Endometrial microvascular endothelial cells (primary cell): ENCODE measurements around the gene FLVCR2. TPM values are rescaled to one million over a fixed set of nuclear protein-coding genes. Genes with fewer than 3 reads are reported as not detected.

Experiments used
- in situ Hi-C: cut with HindIII; loops from 2 replicates; pipeline ENCODE4 v1.10.0; 2017; ENCODE audit warnings: low sequenced_read_pairs, low pct_unique_long_range_greater_than_20kb; ENCODE audit errors: inconsistent ontology term
- total RNA-seq: library from RNA; depleted of rRNA; stranded (reverse); fragments of >200 nt; gene quantifications from one replicate; pipeline ENCODE4 v1.2.3, GENCODE V29; 2015; ENCODE audit errors: inconsistent ontology term

Gene FLVCR2
- total RNA-seq, 1 donor from 2014 or later, result 3.1 TPM

DNA sequence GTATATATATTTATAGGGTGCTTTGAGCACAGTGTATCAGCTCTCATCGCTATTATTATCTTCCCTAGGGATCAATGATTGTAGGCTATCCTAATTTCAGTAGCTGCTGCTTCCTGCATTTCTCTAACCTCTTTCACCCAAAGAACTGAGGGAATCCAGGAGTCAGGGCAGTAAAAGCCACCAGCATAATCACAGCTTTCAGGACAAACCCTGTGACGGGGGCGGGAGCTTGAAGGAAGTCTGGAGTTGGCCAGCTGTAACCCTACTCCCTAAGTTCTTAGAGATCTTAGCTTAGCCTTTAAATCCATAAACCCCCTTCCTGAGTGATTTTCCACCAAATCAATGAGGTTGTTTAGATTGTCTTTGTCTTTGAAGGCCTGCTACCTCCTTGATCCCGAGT, 33.7 kb downstream of the FLVCR2 start:
- in situ Hi-C loops, result no loop called here

DNA sequence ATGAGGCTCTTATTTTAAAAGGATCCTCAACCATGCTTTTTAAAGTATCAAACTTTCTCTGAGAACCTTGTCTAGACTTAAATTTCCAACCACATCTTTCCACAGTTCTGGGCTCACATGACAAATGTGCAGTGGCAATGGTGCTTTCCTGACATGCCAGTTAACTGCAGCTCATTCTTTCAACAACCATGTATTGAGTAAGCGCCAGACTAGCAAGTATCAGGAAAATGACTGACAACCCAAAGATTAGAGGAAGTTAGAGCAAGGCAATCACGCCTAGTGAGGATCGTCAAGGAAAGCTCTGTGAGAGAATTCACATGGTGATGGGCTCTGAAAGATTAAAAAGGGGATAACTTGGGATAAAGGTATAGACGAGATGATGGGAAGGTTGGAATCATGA, 35.8 kb downstream of the FLVCR2 start:
- in situ Hi-C loops, result no loop called here

DNA sequence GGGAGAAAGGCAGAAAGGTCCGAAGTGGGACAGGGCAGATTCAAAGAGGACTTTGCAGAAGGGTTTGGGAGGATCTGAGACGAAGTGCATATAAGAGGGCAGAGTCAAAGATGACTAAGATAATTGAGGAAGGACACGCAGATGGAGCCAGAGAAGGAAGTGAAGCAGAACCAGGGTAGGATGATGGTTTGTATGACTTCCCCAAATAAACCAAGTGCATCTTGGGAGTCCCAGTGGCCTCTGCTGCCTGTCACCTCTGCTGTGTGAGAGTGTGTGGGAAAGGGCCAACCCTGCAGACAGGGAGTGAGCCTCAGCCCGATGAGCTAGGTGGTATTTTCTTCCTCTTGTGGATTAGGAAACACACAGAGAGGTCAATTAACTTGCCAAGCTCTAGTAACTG, 36.8 kb downstream of the FLVCR2 start:
- in situ Hi-C loops, result no loop called here

DNA sequence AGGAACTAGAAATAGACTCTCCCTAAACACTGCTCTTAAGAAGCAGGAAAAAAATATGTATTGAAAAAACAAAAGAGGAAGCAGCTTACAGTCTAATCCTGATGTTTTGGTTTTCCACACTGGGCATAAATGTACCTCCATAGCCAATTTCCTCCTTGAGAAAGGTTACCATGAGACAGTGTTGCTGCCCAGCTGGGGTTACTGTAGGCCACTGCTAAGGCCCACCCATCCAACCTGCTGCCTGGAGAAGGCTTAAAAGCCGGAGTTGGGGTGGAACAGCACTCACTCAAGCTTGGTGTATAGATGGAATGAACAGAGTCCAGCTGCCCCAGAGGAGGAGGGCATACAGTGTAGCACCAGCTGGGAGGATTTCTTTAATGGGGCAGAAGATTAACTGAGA, 41.1 kb downstream of the FLVCR2 start:
- in situ Hi-C loops, result no loop called here

DNA sequence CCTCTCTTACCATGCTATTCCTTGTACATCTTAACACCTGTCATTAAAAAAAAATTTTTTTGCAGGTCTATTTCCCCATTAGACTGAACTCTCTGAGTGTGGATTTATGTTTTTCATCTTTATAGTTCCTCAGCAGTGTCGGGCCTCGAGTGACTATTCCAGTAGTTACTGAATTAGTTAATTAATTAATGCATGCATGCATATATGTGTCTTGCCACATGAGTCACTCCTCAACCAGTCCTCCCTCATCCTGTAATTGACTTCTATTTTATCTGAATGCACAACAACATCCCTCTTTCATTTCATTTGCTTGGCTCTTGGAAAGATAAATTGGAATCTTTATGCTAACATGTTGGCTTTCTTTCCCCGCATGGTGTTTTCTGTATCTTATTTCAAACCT, 46.6 kb downstream of the FLVCR2 start:
- in situ Hi-C loops, result no loop called here

DNA sequence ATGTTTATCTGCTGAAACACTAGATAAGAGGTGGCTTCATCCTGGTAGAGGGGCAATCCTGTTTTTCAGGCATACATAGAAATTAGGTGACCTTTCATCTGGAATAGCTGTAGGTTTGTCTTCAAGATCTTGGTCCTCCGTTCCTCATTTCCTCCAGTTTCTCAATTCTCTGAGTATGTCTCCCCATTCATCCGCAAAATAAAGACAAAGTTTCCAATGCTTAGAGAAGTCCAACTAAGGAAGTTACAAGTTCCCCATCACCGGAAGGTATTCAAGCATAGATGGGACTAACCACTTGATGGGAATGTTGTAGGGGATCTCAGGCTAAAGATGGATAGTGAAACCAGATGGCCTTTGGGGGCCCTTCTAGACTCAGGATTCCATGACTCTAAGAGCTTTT, 48.0 kb downstream of the FLVCR2 start:
- in situ Hi-C loops, result no loop called here

DNA sequence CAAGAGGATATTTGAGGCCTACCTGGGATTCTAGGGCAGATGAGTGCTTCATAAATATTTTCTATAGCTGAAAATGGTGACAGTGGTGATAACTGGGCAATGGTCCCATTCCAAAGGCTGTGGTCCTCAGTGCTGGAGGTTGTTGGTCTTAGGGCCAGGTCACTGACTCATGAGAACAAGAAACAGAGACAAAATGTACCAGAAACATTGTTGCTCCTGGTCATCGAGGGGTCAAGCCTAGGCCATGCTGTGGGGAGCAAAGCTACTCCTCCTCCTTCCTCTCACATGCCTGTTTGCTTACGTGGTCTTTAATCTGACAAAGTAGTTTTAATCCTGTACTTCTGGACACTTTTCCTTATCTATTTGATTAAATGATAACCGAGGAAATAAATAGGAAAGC, 48.4 kb downstream of the FLVCR2 start:
- in situ Hi-C loops, result no loop called here

DNA sequence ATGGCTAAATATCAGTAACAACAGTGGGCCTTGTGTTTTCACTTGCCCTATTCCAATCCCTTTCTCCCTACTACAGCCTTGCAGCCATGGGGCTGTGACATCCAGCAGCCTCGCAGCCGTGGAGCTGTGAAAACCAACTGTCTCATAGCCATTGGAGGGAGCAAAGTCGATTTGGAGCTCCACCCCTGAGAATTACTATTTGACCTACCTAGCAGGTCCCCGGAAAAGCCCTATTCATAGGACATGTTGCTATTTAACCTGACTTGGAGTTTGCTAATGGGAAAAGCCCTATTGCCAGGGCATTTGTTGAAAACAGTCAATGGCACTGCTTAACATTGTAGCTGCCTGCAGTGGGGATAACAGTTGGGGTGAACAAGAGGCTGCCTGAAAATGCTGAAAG, 49.0 kb downstream of the FLVCR2 start:
- in situ Hi-C loops, result no loop called here

DNA sequence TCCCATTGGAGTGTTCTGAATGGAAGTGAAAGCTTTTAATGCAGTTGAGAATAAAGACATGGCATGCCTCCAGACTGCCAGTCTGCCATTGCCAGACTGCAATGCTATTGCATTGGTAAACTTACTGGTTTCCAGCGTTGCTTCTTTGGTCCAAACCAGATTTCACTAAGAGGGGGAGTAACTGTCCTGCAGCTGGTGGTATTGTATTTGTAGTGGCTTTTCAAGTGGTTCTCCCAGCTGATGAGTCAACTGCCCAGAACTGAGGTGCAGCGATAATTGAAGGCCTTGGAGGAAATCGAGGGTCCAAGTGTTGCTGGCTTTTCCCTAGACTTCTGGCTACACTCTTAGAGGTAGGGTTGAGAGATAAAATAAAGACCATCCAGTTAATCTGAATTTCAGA, 50.4 kb downstream of the FLVCR2 start:
- in situ Hi-C loops, result no loop called here

DNA sequence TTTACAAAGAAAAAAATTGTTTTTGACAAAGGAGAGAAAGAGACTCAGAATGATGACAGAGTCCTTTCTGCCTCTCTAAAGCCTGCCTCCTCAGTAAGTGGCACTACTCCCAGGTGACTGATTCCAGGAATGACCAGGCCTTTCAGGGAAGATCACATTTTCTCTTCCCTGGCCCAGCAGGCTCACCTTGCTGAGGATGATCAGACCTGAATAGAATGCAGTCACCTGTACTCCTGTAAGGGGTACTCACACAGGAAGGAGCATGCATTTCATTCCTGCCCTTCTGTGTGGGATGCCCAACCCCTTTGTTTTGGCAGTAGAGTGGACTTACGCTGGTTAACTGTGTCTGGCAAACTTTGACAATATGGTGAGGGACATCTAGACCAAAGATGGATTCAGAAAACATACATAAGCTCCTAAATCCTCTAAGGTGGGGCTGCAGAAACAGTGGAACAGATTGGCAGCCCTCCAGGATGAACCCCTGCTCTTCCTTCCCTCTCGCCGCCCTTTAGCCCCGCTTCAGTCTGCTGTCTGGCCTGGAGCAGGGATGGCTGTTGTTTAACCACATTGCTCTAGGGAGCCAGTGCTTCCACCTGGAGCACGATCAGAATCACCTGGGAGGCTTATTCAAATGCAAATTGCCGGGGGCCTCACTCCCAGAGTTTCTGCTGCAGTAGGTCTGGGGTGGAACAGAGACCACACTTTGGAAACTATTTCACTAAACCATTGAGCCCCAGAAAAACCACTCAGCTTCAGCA, 52.5 kb downstream of the FLVCR2 start:
- in situ Hi-C loops, result no loop called here

DNA sequence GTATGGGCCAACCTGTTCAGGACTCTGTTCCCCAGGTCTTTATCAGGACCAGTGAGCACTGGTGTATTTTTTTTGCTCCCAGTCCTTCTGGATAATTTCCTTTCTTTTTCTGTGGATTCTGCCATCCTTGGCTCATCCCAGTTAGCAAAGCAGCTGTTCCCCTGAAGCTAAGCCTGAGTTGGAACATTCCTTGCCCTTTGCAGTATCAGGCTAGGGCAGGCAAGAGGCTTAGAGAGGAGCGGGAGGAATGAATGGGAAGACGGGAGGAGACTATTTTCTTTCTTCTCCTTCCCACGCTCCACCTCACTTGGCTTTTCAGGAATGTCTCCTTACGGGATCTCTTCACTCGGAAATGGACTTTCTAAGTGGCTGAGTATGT, 53.0 kb downstream of the FLVCR2 start:
- in situ Hi-C loops, result no loop called here

DNA sequence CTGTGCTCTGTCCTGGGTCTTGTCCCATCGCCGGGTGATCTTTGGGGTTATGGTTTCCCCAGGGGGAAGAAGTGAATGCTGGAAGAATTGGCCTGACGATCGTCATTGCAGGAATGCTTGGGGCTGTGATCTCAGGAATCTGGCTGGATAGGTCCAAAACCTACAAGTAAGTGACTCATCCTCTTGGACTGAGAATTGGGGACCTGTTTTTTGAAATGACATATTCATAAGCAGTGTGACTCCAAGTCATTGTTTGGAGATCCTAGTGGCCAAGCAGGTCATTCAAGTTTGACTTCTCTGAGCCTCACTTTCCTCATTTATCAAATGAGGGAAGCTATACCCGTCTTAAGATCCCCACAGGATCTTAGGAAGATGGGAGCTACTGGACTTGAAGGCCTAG, 56.4 kb downstream of the FLVCR2 start:
- in situ Hi-C loops, result no loop called here

DNA sequence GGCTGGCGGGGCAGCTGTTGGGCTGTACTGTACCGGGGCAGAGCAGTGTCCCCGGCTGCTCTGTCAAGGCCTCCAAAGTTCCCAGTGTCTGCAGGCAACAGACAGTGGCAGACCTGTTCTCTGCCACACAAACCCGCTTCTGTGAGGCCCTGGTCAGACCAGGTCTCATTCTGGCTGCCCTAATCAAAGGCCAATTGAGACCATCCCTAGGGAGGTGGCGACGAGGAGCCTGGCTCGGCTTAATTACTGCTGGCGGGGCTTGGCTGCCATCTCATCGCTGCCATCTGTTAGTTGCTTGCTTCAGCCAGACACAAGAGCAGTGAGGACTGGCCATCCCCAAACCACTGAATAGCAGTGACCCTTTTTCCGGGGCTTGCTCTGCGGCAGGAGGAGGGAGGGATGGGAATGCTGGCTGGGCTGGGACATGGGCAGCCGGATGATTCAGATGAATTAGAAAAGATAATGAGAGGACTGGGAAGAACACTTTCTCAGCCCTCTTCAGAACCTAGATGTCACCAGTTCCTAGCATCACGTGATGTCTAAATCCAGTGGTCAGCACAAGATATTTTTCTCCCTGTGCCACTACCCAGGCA, 57.8 kb downstream of the FLVCR2 start:
- in situ Hi-C loops, result no loop called here

DNA sequence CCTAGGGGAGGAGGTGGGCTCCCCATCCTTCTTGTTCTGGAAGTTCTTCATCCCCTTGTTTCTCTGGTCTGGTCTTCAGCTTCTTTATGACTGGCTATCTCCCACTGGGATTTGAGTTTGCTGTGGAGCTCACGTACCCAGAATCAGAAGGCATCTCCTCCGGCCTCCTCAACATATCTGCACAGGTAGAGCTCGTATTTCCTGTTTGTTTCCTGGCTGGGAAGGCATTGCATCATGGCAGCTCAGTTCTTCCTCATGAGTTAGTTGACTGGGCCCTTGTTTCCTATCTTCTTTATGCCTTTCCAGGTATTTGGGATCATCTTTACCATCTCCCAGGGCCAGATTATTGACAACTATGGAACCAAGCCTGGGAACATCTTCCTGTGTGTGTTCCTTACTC, 62.5 kb downstream of the FLVCR2 start:
- in situ Hi-C loops, result no loop called here

DNA sequence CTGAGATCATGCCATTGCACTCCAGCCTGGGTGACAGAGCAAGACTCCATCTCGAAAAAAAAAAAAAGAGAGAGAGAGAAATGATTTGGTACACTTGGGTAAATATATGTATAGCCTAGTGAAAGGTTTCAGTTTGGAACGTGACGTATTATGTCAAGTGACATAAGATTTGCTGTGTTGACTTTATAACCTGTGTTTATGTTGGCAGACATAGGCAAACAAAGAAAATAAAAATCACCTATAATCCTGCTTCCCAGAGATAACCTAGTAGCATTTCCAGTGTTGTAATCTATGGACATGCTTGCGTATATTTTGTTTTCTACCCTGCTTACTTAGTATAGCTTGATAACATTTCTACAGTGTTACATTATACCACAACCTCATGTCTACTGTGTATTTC, 65.6 kb downstream of the FLVCR2 start:
- in situ Hi-C loops, result no loop called here

DNA sequence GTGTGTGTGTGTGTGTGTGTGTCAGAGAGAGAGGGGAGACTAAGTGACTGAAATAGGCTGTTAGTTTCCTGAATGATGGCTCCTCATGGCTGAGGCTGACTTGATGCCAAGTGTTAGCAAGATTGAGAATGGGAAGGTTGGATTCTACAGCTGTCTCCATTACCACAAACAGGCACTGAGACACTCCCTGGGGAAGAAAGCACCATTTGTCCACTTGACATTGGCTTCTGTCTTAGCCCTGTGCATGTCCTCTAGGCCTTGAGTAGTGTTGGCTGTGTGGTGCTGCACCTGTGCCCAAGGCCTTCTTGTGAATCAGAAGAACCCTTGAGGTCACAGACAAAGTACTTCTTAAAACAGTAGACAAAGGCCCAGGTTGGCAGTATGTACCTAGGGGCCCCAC, 66.6 kb downstream of the FLVCR2 start:
- in situ Hi-C loops, result no loop called here

DNA sequence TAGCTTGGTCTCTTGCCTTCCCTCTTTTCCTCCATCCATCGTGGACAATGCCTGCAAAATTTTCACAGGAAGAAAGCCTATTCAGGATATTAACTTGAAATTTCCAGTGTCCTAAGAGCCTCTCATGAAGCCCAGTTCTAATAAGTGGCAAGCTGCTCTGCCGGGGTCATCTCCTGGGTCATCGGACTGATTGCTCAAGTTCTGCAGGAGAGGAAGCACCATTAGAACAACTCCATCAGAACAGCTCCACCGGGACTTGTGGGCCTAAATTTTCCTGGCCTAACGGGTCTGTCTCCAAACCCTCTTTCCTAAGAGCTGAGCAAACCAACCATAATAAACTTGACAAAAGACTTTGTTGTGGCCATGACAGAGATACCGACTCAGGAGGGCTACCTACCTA, 68.3 kb downstream of the FLVCR2 start:
- in situ Hi-C loops, result no loop called here

DNA sequence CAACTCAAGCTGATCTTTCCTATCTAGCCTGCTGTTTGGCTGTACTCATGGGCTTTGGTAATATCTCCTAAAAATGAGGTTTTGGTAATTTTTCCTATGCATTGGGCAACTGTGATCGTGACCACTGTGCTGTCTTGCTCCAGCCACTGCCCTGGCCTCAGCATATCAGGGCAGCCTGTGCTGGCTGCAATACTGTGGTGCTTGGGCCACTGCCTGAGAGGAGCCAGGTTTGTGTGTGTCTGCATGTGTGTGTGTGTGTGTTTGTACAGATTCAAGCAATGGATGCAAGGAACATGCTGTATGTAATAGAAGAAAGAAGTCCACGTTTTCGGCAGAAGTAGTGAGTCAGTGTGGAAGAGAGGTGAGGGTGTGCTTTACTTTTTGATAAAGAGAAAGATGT, 69.2 kb downstream of the FLVCR2 start:
- in situ Hi-C loops, result no loop called here

DNA sequence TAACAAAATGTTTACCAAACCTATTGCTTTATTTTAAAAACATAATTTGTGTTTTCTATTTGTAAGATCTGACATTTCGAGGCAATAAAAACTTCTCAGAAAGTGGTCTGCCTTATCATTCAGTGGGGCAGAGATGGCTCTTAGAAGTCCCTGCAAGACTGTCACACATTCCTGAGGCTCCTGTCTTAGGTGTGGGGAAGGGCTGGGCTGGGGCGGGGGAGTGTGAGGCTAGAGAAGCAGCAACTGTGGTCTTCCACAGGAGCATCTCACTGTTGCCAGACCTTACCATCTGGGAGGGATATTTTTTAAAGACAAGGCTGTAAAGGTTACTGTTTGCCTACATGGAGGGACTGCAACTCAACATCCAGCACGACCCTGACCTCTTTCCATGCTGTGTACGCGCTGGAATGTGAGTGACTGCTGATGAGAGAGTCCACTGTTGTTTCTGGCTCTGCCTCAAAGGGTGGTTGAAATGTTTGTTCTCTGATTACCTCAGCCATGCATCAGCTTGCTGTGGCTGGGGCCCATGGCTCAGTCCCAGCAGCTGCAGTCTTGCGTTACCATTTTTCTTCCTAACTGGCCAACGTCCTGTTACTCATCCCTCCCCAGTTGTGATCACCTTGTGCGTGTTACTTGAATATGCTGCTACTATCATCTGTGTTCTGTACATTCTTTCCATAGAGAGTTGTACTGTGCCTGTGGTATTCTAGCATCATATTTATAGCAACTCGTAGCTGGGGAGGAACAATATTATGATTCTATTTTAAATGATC, 69.8 kb downstream of the FLVCR2 start:
- in situ Hi-C loops, result no loop called here

DNA sequence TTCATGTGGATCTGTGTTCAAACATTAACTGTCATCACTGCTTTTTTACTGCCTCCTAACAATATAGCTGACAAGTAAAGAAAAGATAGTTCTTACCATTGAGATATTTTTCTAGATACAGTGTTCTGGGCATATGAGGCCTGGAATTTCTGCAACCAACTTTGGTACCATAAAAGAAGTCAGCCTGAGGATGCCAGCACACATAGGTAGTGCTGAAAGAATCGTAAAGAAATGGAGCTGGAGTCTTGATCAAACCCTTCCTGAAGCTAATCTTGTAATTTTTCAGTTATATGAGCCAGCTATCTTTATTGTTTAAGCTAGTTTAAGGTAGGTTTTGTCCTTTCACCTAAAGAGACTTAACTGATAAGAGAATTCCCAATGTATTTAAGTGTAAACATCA, 70.9 kb downstream of the FLVCR2 start:
- in situ Hi-C loops, result no loop called here
